Left lung (tissue), 10 donors: ENCODE data around the gene NKD2. TPM values are rescaled to one million over a fixed set of nuclear protein-coding genes. Genes with fewer than 3 reads are reported as not detected.
A peak's percentile ranks its signal among the peaks of the same experiment; 100 is the strongest.

Experiments
- ATAC-seq: fragments of 200-7000 bp; cut with Tn5 transposase; one replicate; pipeline ENCODE4 v1.9.1; 2020; ENCODE audit warnings: moderate library complexity
- DNase-seq, 4 donors: peaks; one replicate each; pipeline ENCODE4 v3.0.0-alpha.2; 2013 to 2020
- H3K27ac ChIP-seq, 2 donors: fragments of 200-600 bp; sonication (generic) in 1 of 2; one replicate each; pipeline versions ENCODE4 v1.5.0 to v1.8.0; 2020 to 2021
- H3K27me3 ChIP-seq, 2 donors: fragments of 200-600 bp; sonication (generic) in 1 of 2; one replicate each; pipeline versions ENCODE4 v1.5.0 to v1.8.0; 2020 to 2021
- H3K36me3 ChIP-seq, 2 donors: fragments of 200-600 bp; sonication (generic) in 1 of 2; one replicate each; pipeline versions ENCODE4 v1.5.0 to v1.8.0; 2020 to 2021
- H3K4me1 ChIP-seq, 2 donors: fragments of 200-600 bp; one replicate each; pipeline ENCODE4 v1.8.0; 2021
- H3K4me3 ChIP-seq, 2 donors: fragments of 200-600 bp; sonication (generic) in 1 of 2; one replicate each; pipeline versions ENCODE4 v1.5.0 to v1.8.0; 2020 to 2021; ENCODE audit warnings: mild to moderate bottlenecking in 1 of 2
- H3K9me3 ChIP-seq, 2 donors: fragments of 200-600 bp; sonication (generic) in 1 of 2; one replicate each; pipeline versions ENCODE4 v1.5.0 to v1.8.0; 2020 to 2021
- CTCF ChIP-seq, 2 donors: fragments of 200-600 bp; sonication (generic) in 1 of 2; IDR thresholded peaks; one replicate each; pipeline versions ENCODE4 v1.5.0 to v1.8.0; 2021; ENCODE audit warnings: antibody characterized with exemption in 2 of 2
- intact Hi-C, 2 donors: fragments of 100-400 bp; cut with DNase I; formaldehyde crosslinking; loops; one replicate each; pipeline versions ENCODE4 v1.11.2 to v1.14.2; 2022
- polyA plus RNA-seq, 6 donors: library from polyadenylated mRNA; unstranded; fragments of 120-200 nt; gene quantifications; one replicate each; pipeline ENCODE4 v1.2.1, GENCODE V29; 2013; ENCODE audit not compliant: insufficient read length in 6 of 6
- total RNA-seq, 2 donors: library from RNA; stranded (reverse); fragmentation: NEBNext Ultra II Directional; extraction: Animal tissue kit (Norgen Biotek cat#: 25700); gene quantifications; one replicate each; pipeline ENCODE4 v1.2.1, GENCODE V29; 2021
- donor health status: DM: no; HTN: yes; CAD: no.
- donor health status: DM: no; HTN: no; CAD: no.

The NKD2 gene
- total and polyA plus RNA-seq, 8 donors = 6.3 to 61.5 (median 10.3) TPM

GRCh38 chr5:1065143-1065750 lies 56.6 kb downstream of the NKD2 start:
- Histone ChIP-seq H3K4me1 (no peaks in the 10 kb centered on the region), H3K27me3 (no peaks in the 10 kb centered on the region), H3K27ac (no peak overlapping the region), H3K36me3 (peaks cover 0 to 81% of the 10 kb centered on the region in 2 donors), H3K4me3 (no peak overlapping the region), H3K9me3 (no peaks in the 10 kb centered on the region)
- ATAC-seq = no peak
- TF ChIP-seq CTCF (IDR thresholded peaks at IDR 0.05) = no peak
- peak in 1 of 4 donors; percentile 70 for DNase-seq
- intact Hi-C loops = no loop called here

- intact Hi-C loops = no loop called here
- ATAC-seq = no peak
- TF ChIP-seq CTCF (IDR thresholded peaks at IDR 0.05) = no peak
- no peaks in the 10 kb centered on the region for H3K9me3 ChIP-seq
- peak in 1 of 4 donors; percentile 49 for DNase-seq
- no peak overlapping the region for H3K4me3 ChIP-seq
- H3K27ac ChIP-seq = no peak overlapping the region
- peaks cover 0 to 74% of the 10 kb centered on the region in 2 donors for H3K36me3 ChIP-seq
- no peaks in the 10 kb centered on the region for H3K27me3 ChIP-seq
- no peaks in the 10 kb centered on the region for H3K4me1 ChIP-seq
Observed at GRCh38 chr5:1065891-1066650, 57.5 kb downstream of the NKD2 start.

- Histone ChIP-seq H3K27me3 (no peaks in the 10 kb centered on the region), H3K4me3 (no peak overlapping the region), H3K27ac (no peak overlapping the region), H3K9me3 (no peaks in the 10 kb centered on the region), H3K4me1 (no peaks in the 10 kb centered on the region), H3K36me3 (peaks cover 0 to 71% of the 10 kb centered on the region in 2 donors)
- ATAC-seq (no peak), DNase-seq (peak in 1 of 4 donors; percentile 63)
- TF ChIP-seq CTCF (IDR thresholded peaks at IDR 0.05) = no peak
- intact Hi-C loops = no loop called here
Observed at GRCh38 chr5:1066676-1067075, 58.1 kb downstream of the NKD2 start.

GRCh38 chr5:1067141-1068121 lies 58.8 kb downstream of the NKD2 start:
- Histone ChIP-seq H3K4me1 (no peaks in the 10 kb centered on the region), H3K27ac (no peak overlapping the region), H3K27me3 (no peaks in the 10 kb centered on the region), H3K36me3 (peaks cover 0 to 63% of the 10 kb centered on the region in 2 donors), H3K9me3 (no peaks in the 10 kb centered on the region), H3K4me3 (no peak overlapping the region)
- TF ChIP-seq CTCF (IDR thresholded peaks at IDR 0.05) = no peak
- intact Hi-C loops = no loop called here
- peak in 1 of 4 donors; percentile 76 for DNase-seq
- ATAC-seq = no peak
